GM12865 (cell line): ENCODE measurements around the gene DBET.
"Not testable (repeated sequence)": the region's sequence is repeated elsewhere in the genome, so short reads cannot be mapped to it uniquely, and the experiment has no call there.

ENCODE experiments used
- DNase-seq: peaks from one replicate; pipeline ENCODE4 v3.0.0; 2010; ENCODE audit warnings: low read depth
- H3K4me3 ChIP-seq: 2 replicates; pipeline ENCODE4 v1.5.1; 2011; ENCODE audit warnings: mild to moderate bottlenecking, low read depth, low read length, control low read depth
- CTCF ChIP-seq: IDR thresholded peaks from 2 replicates; pipeline ENCODE4 v1.5.1; 2011; ENCODE audit warnings: low read length, control low read depth, low read depth, inconsistent platforms; ENCODE audit not compliant: insufficient read depth; ENCODE audit errors: missing control alignments

Gene DBET

GRCh38 chr4:190019023-190019858 lies 45.1 kb upstream of the DBET start:
- TF ChIP-seq CTCF, result no peak
- H3K4me3 ChIP-seq, result no peak overlapping the region
- DNase-seq, result no peak

- not testable (repeated sequence) for H3K4me3 ChIP-seq, DNase-seq
These were observed 44.3 kb upstream of the DBET start for GRCh38 chr4:190019859-190020463.

GRCh38 chr4:190020790-190021717 lies 43.2 kb upstream of the DBET start:
- TF ChIP-seq CTCF, result no peak
- no peak for DNase-seq
- no peak overlapping the region for H3K4me3 ChIP-seq

GRCh38 chr4:190021973-190022372 lies 42.3 kb upstream of the DBET start:
- not testable (repeated sequence) for DNase-seq, H3K4me3 ChIP-seq

GRCh38 chr4:190022614-190023281 lies 41.6 kb upstream of the DBET start:
- H3K4me3 ChIP-seq, DNase-seq: not testable (repeated sequence)

GRCh38 chr4:190027156-190027555 lies 37.1 kb upstream of the DBET start, which contains the start of gene FRG2:
FRG2 (minus strand) TSS chr4:190027256; CDS start chr4:190027204, 52 bp downstream.
- DNase-seq, result not testable (repeated sequence)

GRCh38 chr4:190031264-190031663 lies 33.0 kb upstream of the DBET start:
- not testable (repeated sequence) for H3K4me3 ChIP-seq, DNase-seq

More at GRCh38 chr4:190027156-190027555, 37.1 kb upstream of the DBET start, which contains the start of gene FRG2:
- H3K4me3 ChIP-seq, result not testable (repeated sequence)

GRCh38 chr4:190037704-190038388 lies 26.5 kb upstream of the DBET start:
- not testable (repeated sequence) for DNase-seq, H3K4me3 ChIP-seq

- not testable (repeated sequence) for H3K4me3 ChIP-seq, DNase-seq
These were observed 23.4 kb upstream of the DBET start for GRCh38 chr4:190040873-190041272.

- not testable (repeated sequence) for DNase-seq, H3K4me3 ChIP-seq
These were observed 16.7 kb upstream of the DBET start for GRCh38 chr4:190047627-190048026.

- DNase-seq, H3K4me3 ChIP-seq: not testable (repeated sequence)
These were observed 14.7 kb upstream of the DBET start for GRCh38 chr4:190049378-190050239.

GRCh38 chr4:190058997-190059396 lies 5.3 kb upstream of the DBET start:
- DNase-seq, H3K4me3 ChIP-seq: not testable (repeated sequence)

- H3K4me3 ChIP-seq, DNase-seq: not testable (repeated sequence)
These were observed 503 bp downstream of the DBET start for GRCh38 chr4:190064805-190065204.

- peak; percentile 6 for DNase-seq
- not testable (repeated sequence) for H3K4me3 ChIP-seq
These were observed 4.0 kb downstream of the DBET start for GRCh38 chr4:190068351-190068750.
